A549 (cell line): Measurements from ENCODE around the gene TALDO1. TPM values are rescaled to one million over a fixed set of nuclear protein-coding genes. Genes with fewer than 3 reads are reported as not detected.
A peak's percentile ranks its signal among the peaks of the same experiment; 100 is the strongest.

Experiments used
- EHMT2 ChIP-seq: fragments of 200-600 bp; sonication (generic); IDR thresholded peaks from 2 replicates; pipeline ENCODE4 v1.6.1; 2016; ENCODE audit warnings: antibody characterized with exemption, low read depth, mild to moderate bottlenecking, moderate library complexity
- FOSL2 ChIP-seq, 2 experiments: fragments of 450-650 bp in 1 of 2; fragments of >200 bp in 1 of 2; sonication (Bioruptor Twin) in 1 of 2; formaldehyde crosslinking; IDR thresholded peaks; 2 replicates each; pipeline versions ENCODE4 v1.5.0 to v1.6.1; 2016 to 2020; ENCODE audit warnings: mild to moderate bottlenecking in 1 of 2, moderate library complexity in 1 of 2
- GATA3 ChIP-seq: IDR thresholded peaks from 2 replicates; pipeline ENCODE4 v1.6.1; 2012; ENCODE audit warnings: borderline replicate concordance
- HES2 ChIP-seq: fragments of >200 bp; sonication (Bioruptor Twin); formaldehyde crosslinking; IDR thresholded peaks from 2 replicates; pipeline ENCODE4 v1.6.1; 2016
- HEYL ChIP-seq: fragments of 250-450 bp; sonication (Bioruptor Pico); IDR thresholded peaks from 2 replicates; pipeline ENCODE4 v1.8.0; 2021; ENCODE audit warnings: mild to moderate bottlenecking, moderate library complexity
- HOXB5 ChIP-seq: fragments of 250-450 bp; sonication (Bioruptor Pico); IDR thresholded peaks from 2 replicates; pipeline ENCODE4 v1.5.0; 2020; ENCODE audit warnings: mild to moderate bottlenecking, moderate library complexity
- JUN ChIP-seq, 2 experiments: fragments of >200 bp; sonication (Bioruptor Twin); formaldehyde crosslinking; IDR thresholded peaks; 2 replicates in 1 of 2; 3 replicates in 1 of 2; pipeline ENCODE4 v1.6.1; 2016 to 2017
- KDM5A ChIP-seq: fragments of 200-600 bp; sonication (generic); IDR thresholded peaks from 2 replicates; pipeline ENCODE4 v1.6.1; 2016; ENCODE audit warnings: antibody characterized with exemption, mild to moderate bottlenecking
- MAX ChIP-seq: IDR thresholded peaks from 2 replicates; pipeline ENCODE4 v1.6.1; 2012
- MAZ ChIP-seq: fragments of 150-350 bp; IDR thresholded peaks from 2 replicates; pipeline ENCODE4 v1.6.1; 2014; ENCODE audit warnings: antibody characterized with exemption, low read depth, low read length, borderline replicate concordance
- MYC ChIP-seq: IDR thresholded peaks from 2 replicates; pipeline ENCODE4 v1.6.1; 2012; ENCODE audit warnings: mild to moderate bottlenecking, inconsistent platforms, low read length, improper control_type of control experiment, borderline replicate concordance
- POLR2A ChIP-seq: IDR thresholded peaks from 2 replicates; pipeline ENCODE4 v1.6.1; 2012; ENCODE audit warnings: mild to moderate bottlenecking, low read length
- POLR2AphosphoS2 ChIP-seq: conservative IDR thresholded peaks from 2 replicates; pipeline ENCODE4 v1.6.1; 2012; ENCODE audit warnings: low read length, improper control_type of control experiment, inconsistent platforms
- RAD21 ChIP-seq, 2 experiments: fragments of >200 bp in 1 of 2; sonication (Bioruptor Twin) in 1 of 2; formaldehyde crosslinking in 1 of 2; IDR thresholded peaks in 1 of 2; conservative IDR thresholded peaks in 1 of 2; 2 replicates in 1 of 2; 3 replicates in 1 of 2; pipeline ENCODE4 v1.6.1; 2012 to 2018; ENCODE audit warnings: inconsistent platforms in 1 of 2
- RARB ChIP-seq: fragments of 250-450 bp; sonication (Bioruptor Pico); IDR thresholded peaks from 2 replicates; pipeline ENCODE4 v1.8.0; 2021; ENCODE audit warnings: mild to moderate bottlenecking, moderate library complexity
- REST ChIP-seq: fragments of 200-600 bp; sonication (generic); IDR thresholded peaks from 2 replicates; pipeline ENCODE4 v1.6.1; 2016; ENCODE audit warnings: antibody characterized with exemption, mild to moderate bottlenecking, moderate library complexity
- RFX5 ChIP-seq: fragments of 450-650 bp; IDR thresholded peaks from 2 replicates; pipeline ENCODE4 v1.7.1; 2014; ENCODE audit warnings: antibody characterized with exemption, mild to moderate bottlenecking, moderate library complexity
- RNF2 ChIP-seq: fragments of 200-600 bp; sonication (generic); IDR thresholded peaks from 2 replicates; pipeline ENCODE4 v1.6.1; 2016; ENCODE audit warnings: low read depth, mild to moderate bottlenecking, antibody characterized with exemption, moderate library complexity, borderline replicate concordance
- SREBF2 ChIP-seq: fragments of 450-650 bp; IDR thresholded peaks from 2 replicates; pipeline ENCODE4 v1.6.1; 2014; ENCODE audit warnings: mild to moderate bottlenecking, moderate library complexity
- TFCP2L1 ChIP-seq: fragments of 250-450 bp; sonication (Bioruptor Pico); IDR thresholded peaks from 2 replicates; pipeline ENCODE4 v1.5.0; 2021; ENCODE audit warnings: mild to moderate bottlenecking
- TP53 ChIP-seq: fragments of 250-450 bp; sonication (Bioruptor Pico); IDR thresholded peaks from 2 replicates; pipeline ENCODE4 v1.5.0; 2021; ENCODE audit warnings: mild to moderate bottlenecking, moderate library complexity
- ZFP36 ChIP-seq: fragments of 450-650 bp; IDR thresholded peaks from 2 replicates; pipeline ENCODE4 v1.6.1; 2014; ENCODE audit warnings: borderline replicate concordance; ENCODE audit not compliant: partially characterized antibody
- polyA plus RNA-seq, 4 experiments: library from polyadenylated mRNA; depleted of rRNA in 3 of 4; stranded (reverse); fragments of >200 nt; fragmentation: RNase III in 1 of 4; extraction: RNeasy Plus Mini Kit Qiagen cat#74134 plus additional on column Dnase treatment in 1 of 4; gene quantifications; 2 replicates in 3 of 4; 3 replicates in 1 of 4; pipeline ENCODE4 v1.2.3, GENCODE V29; 2011 to 2017
- small RNA-seq, 6 experiments: library from RNA; depleted of rRNA; stranded (forward); fragments of <200 nt; gene quantifications; one replicate each; pipeline ENCODE3, GENCODE V24; 2012
- TF ChIP-seq, protein P1 (sequence below): fragments of >200 bp; sonication (Bioruptor Twin); formaldehyde crosslinking; IDR thresholded peaks from 3 replicates; pipeline ENCODE4 v1.5.1; 2016
- TF ChIP-seq, protein P2 (sequence below): fragments of >200 bp; sonication (Bioruptor Twin); formaldehyde crosslinking; IDR thresholded peaks from 3 replicates; pipeline ENCODE4 v1.6.1; 2016

Gene TALDO1
- polyA plus RNA-seq, 2 of the 4 experiments (the other 2 are of a cell fraction): 287 to 391 TPM

DNA sequence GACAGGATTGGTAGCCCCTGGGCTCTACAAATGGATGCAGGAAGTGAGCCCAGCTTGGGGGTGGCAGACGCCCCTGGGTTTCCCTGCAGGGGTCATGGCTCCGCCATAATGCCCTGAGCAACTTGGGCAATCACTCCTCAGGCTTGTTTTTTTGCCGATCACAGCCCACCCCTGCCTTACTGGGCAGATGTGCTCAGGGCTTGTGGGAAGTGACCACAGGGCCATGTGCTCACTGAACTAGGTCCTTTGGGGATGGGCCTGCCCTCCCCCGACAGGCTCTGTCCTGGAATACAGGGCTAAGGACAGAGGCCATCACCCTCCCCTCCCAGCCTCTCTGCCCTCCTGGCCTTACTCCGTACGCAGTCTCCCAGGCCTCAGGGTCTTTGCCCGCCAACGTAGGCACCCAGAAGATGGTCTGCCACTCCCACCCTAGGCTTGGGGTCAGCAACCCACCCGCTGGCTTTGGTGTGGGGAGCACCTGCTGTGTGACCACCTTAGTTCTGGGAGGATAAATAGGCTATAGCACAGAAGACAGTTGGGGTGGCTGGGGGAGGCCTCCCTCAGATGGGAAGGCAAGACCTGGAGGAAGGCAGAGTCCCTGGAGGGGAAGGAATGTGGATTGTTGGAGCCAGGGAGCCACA is 66.3 kb downstream of the TALDO1 start (continued):
- TF ChIP-seq REST (no peak), RNF2 (no peak), POLR2A (no peak), EHMT2 (no peak), MAX (no peak), RAD21 (conservative IDR thresholded peaks at IDR 0.05 in 1 of 2, IDR thresholded peaks at IDR 0.05 in 1 of 2) (no peak), RFX5 (no peak), JUN (IDR thresholded peaks at IDR 0.05) (peak in 1 of 2 experiments; percentile 51; a peak in 2 of 5 replicates), HES2 (no peak), RARB (CRISPR knock-in tag) (peak; percentile 20; the same call in 1 of the 2 replicates), SREBF2 (no peak), TFCP2L1 (0 out of 2 replicates have a peak, but pooled peaks have one; percentile 3), TP53 (CRISPR knock-in tag) (peak; percentile 62; the same call in 1 of the 2 replicates), HEYL (CRISPR knock-in tag) (no peak), ZFP36 (no peak), HOXB5 (CRISPR knock-in tag) (no peak), FOSL2 (IDR thresholded peaks at IDR 0.05) (no peak), FOSL2 (CRISPR knock-in tag; IDR thresholded peaks at IDR 0.05) (no peak), GATA3 (no peak; the same call in 1 of the 2 replicates), MAZ (no peak), MYC (no peak), POLR2AphosphoS2 (peak; percentile 95), KDM5A (no peak)
- TF ChIP-seq, protein P1, sequence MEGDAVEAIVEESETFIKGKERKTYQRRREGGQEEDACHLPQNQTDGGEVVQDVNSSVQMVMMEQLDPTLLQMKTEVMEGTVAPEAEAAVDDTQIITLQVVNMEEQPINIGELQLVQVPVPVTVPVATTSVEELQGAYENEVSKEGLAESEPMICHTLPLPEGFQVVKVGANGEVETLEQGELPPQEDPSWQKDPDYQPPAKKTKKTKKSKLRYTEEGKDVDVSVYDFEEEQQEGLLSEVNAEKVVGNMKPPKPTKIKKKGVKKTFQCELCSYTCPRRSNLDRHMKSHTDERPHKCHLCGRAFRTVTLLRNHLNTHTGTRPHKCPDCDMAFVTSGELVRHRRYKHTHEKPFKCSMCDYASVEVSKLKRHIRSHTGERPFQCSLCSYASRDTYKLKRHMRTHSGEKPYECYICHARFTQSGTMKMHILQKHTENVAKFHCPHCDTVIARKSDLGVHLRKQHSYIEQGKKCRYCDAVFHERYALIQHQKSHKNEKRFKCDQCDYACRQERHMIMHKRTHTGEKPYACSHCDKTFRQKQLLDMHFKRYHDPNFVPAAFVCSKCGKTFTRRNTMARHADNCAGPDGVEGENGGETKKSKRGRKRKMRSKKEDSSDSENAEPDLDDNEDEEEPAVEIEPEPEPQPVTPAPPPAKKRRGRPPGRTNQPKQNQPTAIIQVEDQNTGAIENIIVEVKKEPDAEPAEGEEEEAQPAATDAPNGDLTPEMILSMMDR: no peak
- TF ChIP-seq, protein P2, sequence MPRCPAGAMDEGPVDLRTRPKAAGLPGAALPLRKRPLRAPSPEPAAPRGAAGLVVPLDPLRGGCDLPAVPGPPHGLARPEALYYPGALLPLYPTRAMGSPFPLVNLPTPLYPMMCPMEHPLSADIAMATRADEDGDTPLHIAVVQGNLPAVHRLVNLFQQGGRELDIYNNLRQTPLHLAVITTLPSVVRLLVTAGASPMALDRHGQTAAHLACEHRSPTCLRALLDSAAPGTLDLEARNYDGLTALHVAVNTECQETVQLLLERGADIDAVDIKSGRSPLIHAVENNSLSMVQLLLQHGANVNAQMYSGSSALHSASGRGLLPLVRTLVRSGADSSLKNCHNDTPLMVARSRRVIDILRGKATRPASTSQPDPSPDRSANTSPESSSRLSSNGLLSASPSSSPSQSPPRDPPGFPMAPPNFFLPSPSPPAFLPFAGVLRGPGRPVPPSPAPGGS: no peak
- TF ChIP-seq, all 56 proteins: peak for 6

Small RNAs within 50 kb of the gene (small RNA-seq; reads per million reads assigned to genes)
- gene SNORA52: 0 reads per million in 6 experiments

Other genes with a start within 250 kb of the TALDO1 start
- gene RNH1, start 240.2 kb upstream of the TALDO1 start, polyA plus RNA-seq (2011; rRNA removed): 85.8 and 108 TPM in 2 replicates
- gene RNH1, start 240.2 kb upstream of the TALDO1 start, polyA plus RNA-seq (2017; fragmentation: RNase III; extraction: RNeasy Plus Mini Kit Qiagen cat#74134 plus additional on column Dnase treatment): 131 to 135 TPM (median 135 TPM) in 3 replicates
- gene HRAS, start 211.9 kb upstream of the TALDO1 start, polyA plus RNA-seq (2011; rRNA removed): 56.3 and 63.3 TPM in 2 replicates
- gene HRAS, start 211.9 kb upstream of the TALDO1 start, polyA plus RNA-seq (2017; fragmentation: RNase III; extraction: RNeasy Plus Mini Kit Qiagen cat#74134 plus additional on column Dnase treatment): 86.9 to 96.3 TPM (median 88.2 TPM) in 3 replicates
- gene LRRC56, start 209.9 kb upstream of the TALDO1 start, polyA plus RNA-seq (2011; rRNA removed): 0.30 and 0.32 TPM in 2 replicates
- gene LRRC56, start 209.9 kb upstream of the TALDO1 start, polyA plus RNA-seq (2017; fragmentation: RNase III; extraction: RNeasy Plus Mini Kit Qiagen cat#74134 plus additional on column Dnase treatment): 0.47 to 1.1 TPM (median 1.0 TPM) in 3 replicates
- gene LMNTD2, start 186.7 kb upstream of the TALDO1 start, polyA plus RNA-seq (2011; rRNA removed): 1.7 and 2.2 TPM in 2 replicates
- 2.6 to 4.2 TPM (median 3.5 TPM) in 3 replicates for gene LMNTD2, start 186.7 kb upstream of the TALDO1 start, polyA plus RNA-seq (2017; fragmentation: RNase III; extraction: RNeasy Plus Mini Kit Qiagen cat#74134 plus additional on column Dnase treatment)
- 18.4 and 19.0 TPM in 2 replicates for gene RASSF7, start 186.5 kb upstream of the TALDO1 start, polyA plus RNA-seq (2011; rRNA removed)
- gene RASSF7, start 186.5 kb upstream of the TALDO1 start, polyA plus RNA-seq (2017; fragmentation: RNase III; extraction: RNeasy Plus Mini Kit Qiagen cat#74134 plus additional on column Dnase treatment): 27.7 to 30.7 TPM (median 30.5 TPM) in 3 replicates
- 8.6 and 10.8 TPM in 2 replicates for gene PHRF1, start 171.0 kb upstream of the TALDO1 start, polyA plus RNA-seq (2011; rRNA removed)
- 23.0 to 25.3 TPM (median 23.7 TPM) in 3 replicates for gene PHRF1, start 171.0 kb upstream of the TALDO1 start, polyA plus RNA-seq (2017; fragmentation: RNase III; extraction: RNeasy Plus Mini Kit Qiagen cat#74134 plus additional on column Dnase treatment)
- 2.0 TPM in 2 replicates for gene IRF7, start 131.5 kb upstream of the TALDO1 start, polyA plus RNA-seq (2011; rRNA removed)
- gene IRF7, start 131.5 kb upstream of the TALDO1 start, polyA plus RNA-seq (2017; fragmentation: RNase III; extraction: RNeasy Plus Mini Kit Qiagen cat#74134 plus additional on column Dnase treatment): 3.1 to 3.8 TPM (median 3.4 TPM) in 3 replicates
- 0.12 and 0.26 TPM in 2 replicates for gene CDHR5, start 122.5 kb upstream of the TALDO1 start, polyA plus RNA-seq (2011; rRNA removed)
- gene CDHR5, start 122.5 kb upstream of the TALDO1 start, polyA plus RNA-seq (2017; fragmentation: RNase III; extraction: RNeasy Plus Mini Kit Qiagen cat#74134 plus additional on column Dnase treatment): 0.07 to 0.08 TPM (median 0.07 TPM) in 3 replicates
- not detected in 2 replicates for gene SCT, start 120.3 kb upstream of the TALDO1 start, polyA plus RNA-seq (2011; rRNA removed)
- not detected in 3 replicates for gene SCT, start 120.3 kb upstream of the TALDO1 start, polyA plus RNA-seq (2017; fragmentation: RNase III; extraction: RNeasy Plus Mini Kit Qiagen cat#74134 plus additional on column Dnase treatment)
- not detected in 2 replicates for gene DRD4, start 110.2 kb upstream of the TALDO1 start, polyA plus RNA-seq (2011; rRNA removed)
- 0.07 to 0.17 TPM in 2 of 3 replicates, not detected in the other for gene DRD4, start 110.2 kb upstream of the TALDO1 start, polyA plus RNA-seq (2017; fragmentation: RNase III; extraction: RNeasy Plus Mini Kit Qiagen cat#74134 plus additional on column Dnase treatment)
- gene DEAF1, start 52.2 kb upstream of the TALDO1 start, polyA plus RNA-seq (2011; rRNA removed): 16.0 and 17.3 TPM in 2 replicates
- gene DEAF1, start 52.2 kb upstream of the TALDO1 start, polyA plus RNA-seq (2017; fragmentation: RNase III; extraction: RNeasy Plus Mini Kit Qiagen cat#74134 plus additional on column Dnase treatment): 23.5 to 25.8 TPM (median 24.0 TPM) in 3 replicates
- 15.1 and 15.2 TPM in 2 replicates for gene TMEM80, start 51.6 kb upstream of the TALDO1 start, polyA plus RNA-seq (2011; rRNA removed)
- 10.2 to 11.2 TPM (median 10.8 TPM) in 3 replicates for gene TMEM80, start 51.6 kb upstream of the TALDO1 start, polyA plus RNA-seq (2017; fragmentation: RNase III; extraction: RNeasy Plus Mini Kit Qiagen cat#74134 plus additional on column Dnase treatment)
- 60.7 and 69.9 TPM in 2 replicates for gene EPS8L2, start 41.2 kb upstream of the TALDO1 start, polyA plus RNA-seq (2011; rRNA removed)
- 144 to 163 TPM (median 154 TPM) in 3 replicates for gene EPS8L2, start 41.2 kb upstream of the TALDO1 start, polyA plus RNA-seq (2017; fragmentation: RNase III; extraction: RNeasy Plus Mini Kit Qiagen cat#74134 plus additional on column Dnase treatment)
- 14.5 and 16.8 TPM in 2 replicates for gene GATD1, start 30.0 kb downstream of the TALDO1 start, polyA plus RNA-seq (2011; rRNA removed)
- gene GATD1, start 30.0 kb downstream of the TALDO1 start, polyA plus RNA-seq (2017; fragmentation: RNase III; extraction: RNeasy Plus Mini Kit Qiagen cat#74134 plus additional on column Dnase treatment): 41.9 to 43.5 TPM (median 43.1 TPM) in 3 replicates
- gene CEND1, start 42.6 kb downstream of the TALDO1 start, polyA plus RNA-seq (2011; rRNA removed): not detected in 2 replicates
- 1.0 to 1.3 TPM (median 1.0 TPM) in 3 replicates for gene CEND1, start 42.6 kb downstream of the TALDO1 start, polyA plus RNA-seq (2017; fragmentation: RNase III; extraction: RNeasy Plus Mini Kit Qiagen cat#74134 plus additional on column Dnase treatment)
- 11.6 and 13.5 TPM in 2 replicates for gene SLC25A22, start 50.8 kb downstream of the TALDO1 start, polyA plus RNA-seq (2011; rRNA removed)
- gene SLC25A22, start 50.8 kb downstream of the TALDO1 start, polyA plus RNA-seq (2017; fragmentation: RNase III; extraction: RNeasy Plus Mini Kit Qiagen cat#74134 plus additional on column Dnase treatment): 18.7 to 21.8 TPM (median 19.5 TPM) in 3 replicates
- 6.3 and 6.5 TPM in 2 replicates for gene PIDD1, start 57.8 kb downstream of the TALDO1 start, polyA plus RNA-seq (2011; rRNA removed)
- gene PIDD1, start 57.8 kb downstream of the TALDO1 start, polyA plus RNA-seq (2017; fragmentation: RNase III; extraction: RNeasy Plus Mini Kit Qiagen cat#74134 plus additional on column Dnase treatment): 15.7 to 19.0 TPM (median 18.9 TPM) in 3 replicates
- gene RPLP2, start 62.5 kb downstream of the TALDO1 start, polyA plus RNA-seq (2011; rRNA removed): 1,346 and 1,493 TPM in 2 replicates
- gene RPLP2, start 62.5 kb downstream of the TALDO1 start, polyA plus RNA-seq (2017; fragmentation: RNase III; extraction: RNeasy Plus Mini Kit Qiagen cat#74134 plus additional on column Dnase treatment): 2,443 to 2,621 TPM (median 2,508 TPM) in 3 replicates
- gene PNPLA2, start 71.5 kb downstream of the TALDO1 start, polyA plus RNA-seq (2011; rRNA removed): 13.2 and 16.1 TPM in 2 replicates
- gene PNPLA2, start 71.5 kb downstream of the TALDO1 start, polyA plus RNA-seq (2017; fragmentation: RNase III; extraction: RNeasy Plus Mini Kit Qiagen cat#74134 plus additional on column Dnase treatment): 25.1 to 29.2 TPM (median 25.4 TPM) in 3 replicates
- 1.2 and 1.8 TPM in 2 replicates for gene CRACR2B, start 80.5 kb downstream of the TALDO1 start, polyA plus RNA-seq (2011; rRNA removed)
- 3.0 to 3.3 TPM (median 3.1 TPM) in 3 replicates for gene CRACR2B, start 80.5 kb downstream of the TALDO1 start, polyA plus RNA-seq (2017; fragmentation: RNase III; extraction: RNeasy Plus Mini Kit Qiagen cat#74134 plus additional on column Dnase treatment)
- 409 and 523 TPM in 2 replicates for gene CD151, start 85.5 kb downstream of the TALDO1 start, polyA plus RNA-seq (2011; rRNA removed)
- gene CD151, start 85.5 kb downstream of the TALDO1 start, polyA plus RNA-seq (2017; fragmentation: RNase III; extraction: RNeasy Plus Mini Kit Qiagen cat#74134 plus additional on column Dnase treatment): 649 to 701 TPM (median 695 TPM) in 3 replicates
- 140 and 197 TPM in 2 replicates for gene POLR2L, start 95.1 kb downstream of the TALDO1 start, polyA plus RNA-seq (2011; rRNA removed)
- gene POLR2L, start 95.1 kb downstream of the TALDO1 start, polyA plus RNA-seq (2017; fragmentation: RNase III; extraction: RNeasy Plus Mini Kit Qiagen cat#74134 plus additional on column Dnase treatment): 773 to 868 TPM (median 807 TPM) in 3 replicates
- 83.5 and 87.8 TPM in 2 replicates for gene TSPAN4, start 95.4 kb downstream of the TALDO1 start, polyA plus RNA-seq (2011; rRNA removed)
- 145 to 150 TPM (median 146 TPM) in 3 replicates for gene TSPAN4, start 95.4 kb downstream of the TALDO1 start, polyA plus RNA-seq (2017; fragmentation: RNase III; extraction: RNeasy Plus Mini Kit Qiagen cat#74134 plus additional on column Dnase treatment)
- 53.8 and 58.4 TPM in 2 replicates for gene CHID1, start 163.3 kb downstream of the TALDO1 start, polyA plus RNA-seq (2011; rRNA removed)
- gene CHID1, start 163.3 kb downstream of the TALDO1 start, polyA plus RNA-seq (2017; fragmentation: RNase III; extraction: RNeasy Plus Mini Kit Qiagen cat#74134 plus additional on column Dnase treatment): 70.5 to 74.4 TPM (median 70.6 TPM) in 3 replicates
- 60.4 and 72.6 TPM in 2 replicates for gene AP2A2, start 178.4 kb downstream of the TALDO1 start, polyA plus RNA-seq (2011; rRNA removed)
- 39.4 to 45.7 TPM (median 41.3 TPM) in 3 replicates for gene AP2A2, start 178.4 kb downstream of the TALDO1 start, polyA plus RNA-seq (2017; fragmentation: RNase III; extraction: RNeasy Plus Mini Kit Qiagen cat#74134 plus additional on column Dnase treatment)